ENCODE data around the gene APIP.

DNA sequence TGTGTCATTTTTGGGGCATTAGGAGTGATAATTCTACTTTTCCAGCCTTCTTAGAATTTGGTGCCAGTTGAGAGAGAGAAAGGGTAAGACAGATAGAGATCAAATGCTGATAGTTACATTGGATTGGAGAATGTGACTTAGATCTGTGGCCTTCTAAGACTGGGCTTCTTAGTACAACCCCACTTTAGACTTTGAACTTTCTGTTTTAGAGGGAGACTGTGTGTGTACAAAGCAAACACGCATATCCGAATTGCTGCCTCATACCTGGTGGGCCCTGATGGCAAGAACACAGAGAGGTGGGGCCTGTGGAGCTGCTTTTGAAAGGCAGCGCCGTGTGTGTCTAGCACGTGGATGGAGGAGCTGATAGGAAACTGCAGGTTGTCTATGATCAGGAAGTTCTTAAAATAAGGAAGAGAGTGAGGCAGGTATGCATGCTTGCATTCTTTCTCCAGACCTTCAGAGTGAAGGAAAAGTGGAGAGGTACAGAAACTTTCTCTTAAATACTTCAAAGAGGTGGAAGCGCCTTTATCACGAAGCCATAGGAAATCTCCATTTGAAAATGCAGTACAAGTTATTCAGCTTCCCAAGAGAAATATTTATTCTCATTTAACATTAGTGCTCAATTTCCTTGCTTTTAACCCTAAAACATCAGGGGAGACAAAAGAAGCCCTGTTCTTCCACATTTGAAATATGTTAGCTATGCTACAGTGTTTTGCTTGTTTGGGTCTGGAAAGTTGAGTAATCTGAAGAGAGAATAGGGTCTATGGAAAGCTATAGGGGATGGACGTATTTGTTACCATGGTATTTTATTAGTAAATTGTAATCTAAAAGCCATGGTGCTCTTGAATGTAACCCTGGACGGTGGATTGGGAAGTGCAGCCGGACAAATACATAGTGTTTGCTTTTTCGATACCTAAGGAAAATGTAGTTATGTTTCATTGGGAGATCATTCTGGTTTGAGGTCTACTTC lies 13.9 kb upstream of the APIP start:
- TF ChIP-seq, protein P1, sequence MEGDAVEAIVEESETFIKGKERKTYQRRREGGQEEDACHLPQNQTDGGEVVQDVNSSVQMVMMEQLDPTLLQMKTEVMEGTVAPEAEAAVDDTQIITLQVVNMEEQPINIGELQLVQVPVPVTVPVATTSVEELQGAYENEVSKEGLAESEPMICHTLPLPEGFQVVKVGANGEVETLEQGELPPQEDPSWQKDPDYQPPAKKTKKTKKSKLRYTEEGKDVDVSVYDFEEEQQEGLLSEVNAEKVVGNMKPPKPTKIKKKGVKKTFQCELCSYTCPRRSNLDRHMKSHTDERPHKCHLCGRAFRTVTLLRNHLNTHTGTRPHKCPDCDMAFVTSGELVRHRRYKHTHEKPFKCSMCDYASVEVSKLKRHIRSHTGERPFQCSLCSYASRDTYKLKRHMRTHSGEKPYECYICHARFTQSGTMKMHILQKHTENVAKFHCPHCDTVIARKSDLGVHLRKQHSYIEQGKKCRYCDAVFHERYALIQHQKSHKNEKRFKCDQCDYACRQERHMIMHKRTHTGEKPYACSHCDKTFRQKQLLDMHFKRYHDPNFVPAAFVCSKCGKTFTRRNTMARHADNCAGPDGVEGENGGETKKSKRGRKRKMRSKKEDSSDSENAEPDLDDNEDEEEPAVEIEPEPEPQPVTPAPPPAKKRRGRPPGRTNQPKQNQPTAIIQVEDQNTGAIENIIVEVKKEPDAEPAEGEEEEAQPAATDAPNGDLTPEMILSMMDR (conservative IDR thresholded peaks at IDR 0.05 in 1 of 2, IDR thresholded peaks at IDR 0.05 in 1 of 2; ENCODE audit: low read depth in 1 of 2, low read length in 2 of 2), result no peak
- no peak for TF ChIP-seq EZH2 (IDR thresholded peaks at IDR 0.05; ENCODE audit: low read length, missing control alignments)

Data from fibroblast of lung (primary cell).